Cerebellar nuclear complex (tissue), 1 donor: ENCODE results near the gene PSME1.

Experiments
- DNase-seq, 2 experiments: peaks; one replicate each; lab custom pipeline; 2025; lab: John Stamatoyannopoulos, UW

The PSME1 gene

GRCh38 chr14:24172261-24172860 lies 36.4 kb downstream of the PSME1 start:
- DNase-seq = no peak

- DNase-seq = no peak
These were observed 36.9 kb downstream of the PSME1 start for GRCh38 chr14:24172871-24173281.

- DNase-seq = no peak
These were observed 40.6 kb downstream of the PSME1 start for GRCh38 chr14:24176599-24176998.

- DNase-seq = no peak
These were observed 41.2 kb downstream of the PSME1 start for GRCh38 chr14:24177041-24177825.

- DNase-seq = no peak
These were observed 41.9 kb downstream of the PSME1 start for GRCh38 chr14:24177891-24178290.

GRCh38 chr14:24178399-24179178 lies 42.6 kb downstream of the PSME1 start:
- no peak for DNase-seq

- no peak for DNase-seq
These were observed 43.4 kb downstream of the PSME1 start for GRCh38 chr14:24179294-24179960.

- DNase-seq = no peak
These were observed 44.2 kb downstream of the PSME1 start for GRCh38 chr14:24179961-24180796.

- no peak for DNase-seq
These were observed 45.5 kb downstream of the PSME1 start for GRCh38 chr14:24181371-24182077.

- DNase-seq = no peak
These were observed 46.3 kb downstream of the PSME1 start for GRCh38 chr14:24182110-24182882.

- no peak for DNase-seq
These were observed 47.1 kb downstream of the PSME1 start for GRCh38 chr14:24183014-24183481.

- no peak for DNase-seq
These were observed 48.3 kb downstream of the PSME1 start for GRCh38 chr14:24184104-24184970.

- DNase-seq = no peak
These were observed 49.0 kb downstream of the PSME1 start for GRCh38 chr14:24185026-24185425.

- DNase-seq = no peak
These were observed 49.7 kb downstream of the PSME1 start for GRCh38 chr14:24185741-24186140.

GRCh38 chr14:24186831-24187538 lies 51.0 kb downstream of the PSME1 start:
- no peak for DNase-seq

GRCh38 chr14:24187539-24187915 lies 51.5 kb downstream of the PSME1 start:
- no peak for DNase-seq
